Activated CD4-positive, CD25-positive, alpha-beta regulatory T cell treated with anti-CD3 and anti-CD28 coated beads, Interleukin-2, amount 50 U/mL, for 72 hours (primary cell): ENCODE measurements around the gene COX19.

Source experiments
- DNase-seq: peaks from one replicate; pipeline ENCODE4 v3.0.0; 2021

The COX19 gene

GRCh38 chr7:990933-991728, 15.8 kb upstream of the COX19 start:
- no peak for DNase-seq

- no peak for DNase-seq
Observed at GRCh38 chr7:990352-990932, 15.1 kb upstream of the COX19 start.

- DNase-seq = no peak
Observed at GRCh38 chr7:988963-989529, 13.7 kb upstream of the COX19 start.

- no peak for DNase-seq
Observed at GRCh38 chr7:988426-988911, 13.1 kb upstream of the COX19 start.

GRCh38 chr7:987909-988308, 12.6 kb upstream of the COX19 start:
- no peak for DNase-seq

- DNase-seq = no peak
Observed at GRCh38 chr7:986766-987751, 11.7 kb upstream of the COX19 start.

- DNase-seq = no peak
Observed at GRCh38 chr7:985915-986741, 10.8 kb upstream of the COX19 start.

GRCh38 chr7:985127-985416, 9.7 kb upstream of the COX19 start:
- DNase-seq = no peak

- no peak for DNase-seq
Observed at GRCh38 chr7:984361-985126, 9.2 kb upstream of the COX19 start.

GRCh38 chr7:983616-984071, 8.3 kb upstream of the COX19 start:
- DNase-seq = no peak

GRCh38 chr7:983004-983615, 7.8 kb upstream of the COX19 start, which contains the start of gene CYP2W1:
Gene CYP2W1 (plus strand): TSS chr7:983181. CDS start chr7:983212, 31 bp downstream.
- no peak for DNase-seq

- no peak for DNase-seq
Observed at GRCh38 chr7:982511-983003, 7.2 kb upstream of the COX19 start.

- no peak for DNase-seq
Observed at GRCh38 chr7:981793-982510, 6.6 kb upstream of the COX19 start.

GRCh38 chr7:979886-980571, 4.7 kb upstream of the COX19 start:
- no peak for DNase-seq

GRCh38 chr7:979151-979550, 3.8 kb upstream of the COX19 start:
- no peak for DNase-seq

- DNase-seq = no peak
Observed at GRCh38 chr7:978416-979091, 3.2 kb upstream of the COX19 start.

- no peak for DNase-seq
Observed at GRCh38 chr7:978049-978346, 2.6 kb upstream of the COX19 start.

- DNase-seq = no peak
Observed at GRCh38 chr7:977326-978048, 2.1 kb upstream of the COX19 start.
